ENCODE results near the gene FAM162B.
"Not testable (repeated sequence)": the region's sequence is repeated elsewhere in the genome, so short reads cannot be mapped to it uniquely, and the experiment has no call there.

FAM162B gene

GRCh38 chr6:116714761-116715160, 50.8 kb downstream of the FAM162B start:
- no peak for DNase-seq

- no peak for DNase-seq
Observed at GRCh38 chr6:116714296-116714695, 51.2 kb downstream of the FAM162B start.

- DNase-seq = no peak
Observed at GRCh38 chr6:116705917-116706316, 59.6 kb downstream of the FAM162B start.

GRCh38 chr6:116703888-116704287, 61.6 kb downstream of the FAM162B start:
- not testable (repeated sequence) for DNase-seq

Data from SHP77 treated with DMSO at 0.1 percent for 48 hours (cell line).